ENCODE data around the gene UIMC1.

DNA sequence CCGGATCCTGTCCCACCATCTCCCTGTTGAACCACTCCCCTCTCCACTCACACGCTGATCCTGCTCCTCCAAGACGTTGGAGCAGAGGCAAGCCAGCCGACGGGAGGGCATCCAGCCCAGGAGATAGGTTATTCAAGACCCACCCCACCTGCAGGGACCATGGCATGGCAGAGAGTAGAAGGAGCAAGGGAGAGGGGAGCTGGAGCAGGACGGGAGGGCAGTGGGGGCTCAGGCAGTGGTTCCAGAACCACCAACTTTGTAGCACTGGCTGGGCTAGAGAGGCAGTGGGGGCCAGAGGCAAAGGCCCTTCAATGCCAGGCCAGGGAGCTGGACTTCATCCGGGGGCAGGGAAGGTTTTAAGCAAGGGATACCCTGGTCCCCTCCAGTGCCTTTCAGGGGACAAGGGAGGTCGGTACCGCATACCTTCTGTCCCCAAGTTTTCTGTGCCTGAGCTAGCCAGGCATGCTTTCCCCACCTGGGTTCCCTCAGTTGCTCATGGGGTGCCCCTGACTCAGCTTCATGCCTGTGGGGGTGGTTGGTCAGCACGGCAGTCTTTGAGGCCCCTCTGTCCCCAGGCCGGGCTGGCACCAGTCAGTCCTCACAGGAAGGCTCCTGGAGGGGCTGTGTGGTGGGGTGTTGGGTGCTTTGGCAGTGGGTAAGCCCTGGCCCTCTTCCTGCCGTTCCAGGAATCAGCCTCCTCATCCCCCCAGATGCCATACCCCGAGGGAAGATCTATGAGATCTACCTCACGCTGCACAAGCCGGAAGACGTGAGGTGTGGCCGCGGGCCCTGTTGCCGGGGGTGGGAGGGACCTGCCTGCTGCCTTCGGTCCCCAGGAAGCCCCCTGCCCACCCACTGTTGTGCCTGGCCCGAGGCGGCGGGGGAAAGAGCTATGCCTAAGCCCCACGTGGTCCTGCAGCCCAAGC is 129.8 kb downstream of the UIMC1 start:
- TF ChIP-seq, protein P1, sequence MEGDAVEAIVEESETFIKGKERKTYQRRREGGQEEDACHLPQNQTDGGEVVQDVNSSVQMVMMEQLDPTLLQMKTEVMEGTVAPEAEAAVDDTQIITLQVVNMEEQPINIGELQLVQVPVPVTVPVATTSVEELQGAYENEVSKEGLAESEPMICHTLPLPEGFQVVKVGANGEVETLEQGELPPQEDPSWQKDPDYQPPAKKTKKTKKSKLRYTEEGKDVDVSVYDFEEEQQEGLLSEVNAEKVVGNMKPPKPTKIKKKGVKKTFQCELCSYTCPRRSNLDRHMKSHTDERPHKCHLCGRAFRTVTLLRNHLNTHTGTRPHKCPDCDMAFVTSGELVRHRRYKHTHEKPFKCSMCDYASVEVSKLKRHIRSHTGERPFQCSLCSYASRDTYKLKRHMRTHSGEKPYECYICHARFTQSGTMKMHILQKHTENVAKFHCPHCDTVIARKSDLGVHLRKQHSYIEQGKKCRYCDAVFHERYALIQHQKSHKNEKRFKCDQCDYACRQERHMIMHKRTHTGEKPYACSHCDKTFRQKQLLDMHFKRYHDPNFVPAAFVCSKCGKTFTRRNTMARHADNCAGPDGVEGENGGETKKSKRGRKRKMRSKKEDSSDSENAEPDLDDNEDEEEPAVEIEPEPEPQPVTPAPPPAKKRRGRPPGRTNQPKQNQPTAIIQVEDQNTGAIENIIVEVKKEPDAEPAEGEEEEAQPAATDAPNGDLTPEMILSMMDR (IDR thresholded peaks at IDR 0.05; ENCODE audit: low read depth, low read length, poor library complexity, severe bottlenecking), result no peak
- no peak for TF ChIP-seq EZH2phosphoT487 (IDR thresholded peaks at IDR 0.05; ENCODE audit: borderline replicate concordance, low read length)
